Measurements from ENCODE around the gene ADAMTS17.

ADAMTS17 gene

DNA sequence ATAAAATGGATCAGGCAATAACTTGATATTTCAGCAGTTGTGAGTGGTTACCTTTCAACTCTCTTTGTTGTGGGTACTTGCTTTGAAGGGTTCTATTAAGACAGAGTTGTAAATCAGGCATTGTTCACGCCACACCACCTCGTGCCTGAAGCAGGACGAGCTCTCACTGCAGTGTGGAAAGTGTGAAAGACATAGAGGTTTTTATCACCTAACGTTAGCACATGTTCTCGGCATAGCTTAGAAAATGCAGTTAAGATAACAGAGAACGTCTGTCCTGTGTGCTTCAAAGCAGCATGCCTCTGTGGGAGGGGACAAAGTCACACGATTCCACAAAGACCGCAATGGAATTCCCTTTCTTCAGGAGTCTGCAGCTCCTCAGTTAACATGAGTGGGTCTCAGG lies 7.8 kb downstream of the ADAMTS17 start:
- no peak for DNase-seq (ENCODE audit: low read depth)
- TF ChIP-seq POLR2A (IDR thresholded peaks at IDR 0.05; ENCODE audit: extremely low read depth, insufficient read length) (no peak), CTCF (IDR thresholded peaks at IDR 0.05; ENCODE audit: low read depth, low read length) (no peak), MAX (IDR thresholded peaks at IDR 0.05; ENCODE audit: low read depth, low read length) (no peak), MYC (IDR thresholded peaks at IDR 0.05; ENCODE audit: low read depth, low read length) (no peak)
- H3K4me3 ChIP-seq (ENCODE audit: low read depth, low read length): no peak overlapping the region

DNA sequence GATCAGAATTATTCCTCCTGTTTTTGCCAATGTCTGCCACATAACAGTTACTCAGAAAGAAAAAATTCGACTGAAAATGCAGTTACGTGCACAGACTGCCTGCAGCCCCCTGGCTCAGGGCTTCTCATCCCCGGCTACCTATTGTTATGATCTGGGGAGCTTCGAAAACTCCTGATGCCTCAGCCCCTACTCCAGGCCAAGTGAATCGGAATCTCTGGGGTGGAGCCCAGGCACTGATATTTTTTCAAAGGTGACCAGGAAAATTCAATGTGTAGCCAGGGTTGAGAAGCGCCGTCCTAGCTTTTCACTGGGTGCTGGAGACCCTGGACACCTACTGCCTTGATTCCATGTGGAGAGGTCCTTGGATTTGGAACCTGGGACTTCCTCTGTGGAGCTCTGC lies 8.5 kb downstream of the ADAMTS17 start:
- H3K4me3 ChIP-seq (ENCODE audit: low read depth, low read length): no peak overlapping the region
- no peak for TF ChIP-seq CTCF (IDR thresholded peaks at IDR 0.05; ENCODE audit: low read depth, low read length)
- no peak for TF ChIP-seq MAX (IDR thresholded peaks at IDR 0.05; ENCODE audit: low read depth, low read length)
- no peak for TF ChIP-seq POLR2A (IDR thresholded peaks at IDR 0.05; ENCODE audit: extremely low read depth, insufficient read length)
- TF ChIP-seq MYC (IDR thresholded peaks at IDR 0.05; ENCODE audit: low read depth, low read length): no peak
- DNase-seq (ENCODE audit: low read depth): no peak

DNA sequence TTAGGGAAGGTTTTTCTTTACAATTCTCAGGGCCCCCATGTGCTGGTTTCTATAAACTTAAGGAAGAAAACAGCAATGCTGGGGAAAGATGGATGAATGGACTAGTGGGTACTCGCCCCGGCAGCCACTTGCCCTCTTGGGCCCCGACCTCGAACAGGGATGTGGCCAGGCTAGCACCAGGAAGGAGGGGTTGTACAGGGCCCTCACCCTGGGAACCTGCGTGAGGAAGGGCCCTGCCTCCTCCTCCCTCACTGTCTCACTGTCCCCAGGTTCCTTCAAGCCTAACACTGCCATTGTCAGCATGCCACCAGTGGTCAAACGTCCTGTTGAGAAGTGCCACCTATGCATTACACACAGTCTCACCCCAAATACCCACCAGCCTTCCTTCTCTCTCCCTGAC lies 9.1 kb downstream of the ADAMTS17 start:
- DNase-seq (ENCODE audit: low read depth): no peak
- no peak overlapping the region for H3K4me3 ChIP-seq (ENCODE audit: low read depth, low read length)
- TF ChIP-seq MAX (IDR thresholded peaks at IDR 0.05; ENCODE audit: low read depth, low read length) (no peak), CTCF (IDR thresholded peaks at IDR 0.05; ENCODE audit: low read depth, low read length) (no peak), POLR2A (IDR thresholded peaks at IDR 0.05; ENCODE audit: extremely low read depth, insufficient read length) (no peak), MYC (IDR thresholded peaks at IDR 0.05; ENCODE audit: low read depth, low read length) (no peak)

- DNase-seq (ENCODE audit: low read depth): no peak
- TF ChIP-seq CTCF (IDR thresholded peaks at IDR 0.05; ENCODE audit: low read depth, low read length) (no peak), POLR2A (IDR thresholded peaks at IDR 0.05; ENCODE audit: extremely low read depth, insufficient read length) (no peak), MYC (IDR thresholded peaks at IDR 0.05; ENCODE audit: low read depth, low read length) (no peak), MAX (IDR thresholded peaks at IDR 0.05; ENCODE audit: low read depth, low read length) (no peak)
- no peak overlapping the region for H3K4me3 ChIP-seq (ENCODE audit: low read depth, low read length)
Measured at GRCh38 chr15:100332231-100332630, 9.5 kb downstream of the ADAMTS17 start.

GRCh38 chr15:100330629-100331215 lies 11.1 kb downstream of the ADAMTS17 start:
- no peak for TF ChIP-seq CTCF (IDR thresholded peaks at IDR 0.05; ENCODE audit: low read depth, low read length)
- 0 out of 2 replicates have a peak, but pooled peaks have one; percentile 18 for TF ChIP-seq MAX (IDR thresholded peaks at IDR 0.05; ENCODE audit: low read depth, low read length)
- DNase-seq (ENCODE audit: low read depth): peak; percentile 59
- no peak overlapping the region for H3K4me3 ChIP-seq (ENCODE audit: low read depth, low read length)
